ENCODE data around the gene APOBR. TPM values are rescaled to one million over a fixed set of nuclear protein-coding genes. Genes with fewer than 3 reads are reported as not detected.
A peak's percentile ranks its signal among the peaks of the same experiment; 100 is the strongest.

Gene APOBR
- total and polyA plus RNA-seq, 2 of the 13 experiments (the other 11 are each of a cell fraction or from before 2014, with no cell fraction given), result 0.03 TPM; not detected in 1

GRCh38 chr16:28526201-28527099 is 32.0 kb downstream of the APOBR start (continued):
- TF ChIP-seq TRAFD1 (CRISPR knock-in tag; IDR thresholded peaks at IDR 0.05; ENCODE audit: borderline replicate concordance) (no peak; the same call in 1 of the 2 replicates), ZNF232 (CRISPR knock-in tag; IDR thresholded peaks at IDR 0.05; ENCODE audit: borderline replicate concordance) (0 out of 2 replicates have a peak, but pooled peaks have one; percentile 39), IRF2 (CRISPR knock-in tag; IDR thresholded peaks at IDR 0.05) (peak; percentile 85), MXI1 (IDR thresholded peaks at IDR 0.05; ENCODE audit: borderline replicate concordance, low read depth, low read length) (peak; percentile 53; the same call in 1 of the 3 replicates), HOXA9 (CRISPR knock-in tag; IDR thresholded peaks at IDR 0.05; ENCODE audit: borderline replicate concordance) (no peak), ZNF841 (CRISPR knock-in tag; IDR thresholded peaks at IDR 0.05; ENCODE audit: borderline replicate concordance) (no peak), ZBTB3 (CRISPR knock-in tag; IDR thresholded peaks at IDR 0.05; ENCODE audit: borderline replicate concordance, low read depth) (peak; percentile 99), ZNF333 (CRISPR knock-in tag; IDR thresholded peaks at IDR 0.05; ENCODE audit: borderline replicate concordance) (no peak), KLF12 (CRISPR knock-in tag; IDR thresholded peaks at IDR 0.05; ENCODE audit: borderline replicate concordance) (peak; percentile 60; the same call in 1 of the 2 replicates), ZNF354B (CRISPR knock-in tag; IDR thresholded peaks at IDR 0.05) (0 out of 2 replicates have a peak, but pooled peaks have one; percentile 57), ZSCAN5A (CRISPR knock-in tag; IDR thresholded peaks at IDR 0.05; ENCODE audit: borderline replicate concordance) (peak; percentile 96; the same call in 1 of the 2 replicates), HMG20B (CRISPR knock-in tag; conservative IDR thresholded peaks at IDR 0.05) (peak; percentile 96), HIVEP1 (CRISPR knock-in tag; IDR thresholded peaks at IDR 0.05) (peak; percentile 34; the same call in 1 of the 2 replicates), NCOA5 (CRISPR knock-in tag; IDR thresholded peaks at IDR 0.05) (no peak), SOX6 (IDR thresholded peaks at IDR 0.05) (no peak), SOX6 (CRISPR knock-in tag; IDR thresholded peaks at IDR 0.05) (peak; percentile 99)
- TF ChIP-seq, protein P1, sequence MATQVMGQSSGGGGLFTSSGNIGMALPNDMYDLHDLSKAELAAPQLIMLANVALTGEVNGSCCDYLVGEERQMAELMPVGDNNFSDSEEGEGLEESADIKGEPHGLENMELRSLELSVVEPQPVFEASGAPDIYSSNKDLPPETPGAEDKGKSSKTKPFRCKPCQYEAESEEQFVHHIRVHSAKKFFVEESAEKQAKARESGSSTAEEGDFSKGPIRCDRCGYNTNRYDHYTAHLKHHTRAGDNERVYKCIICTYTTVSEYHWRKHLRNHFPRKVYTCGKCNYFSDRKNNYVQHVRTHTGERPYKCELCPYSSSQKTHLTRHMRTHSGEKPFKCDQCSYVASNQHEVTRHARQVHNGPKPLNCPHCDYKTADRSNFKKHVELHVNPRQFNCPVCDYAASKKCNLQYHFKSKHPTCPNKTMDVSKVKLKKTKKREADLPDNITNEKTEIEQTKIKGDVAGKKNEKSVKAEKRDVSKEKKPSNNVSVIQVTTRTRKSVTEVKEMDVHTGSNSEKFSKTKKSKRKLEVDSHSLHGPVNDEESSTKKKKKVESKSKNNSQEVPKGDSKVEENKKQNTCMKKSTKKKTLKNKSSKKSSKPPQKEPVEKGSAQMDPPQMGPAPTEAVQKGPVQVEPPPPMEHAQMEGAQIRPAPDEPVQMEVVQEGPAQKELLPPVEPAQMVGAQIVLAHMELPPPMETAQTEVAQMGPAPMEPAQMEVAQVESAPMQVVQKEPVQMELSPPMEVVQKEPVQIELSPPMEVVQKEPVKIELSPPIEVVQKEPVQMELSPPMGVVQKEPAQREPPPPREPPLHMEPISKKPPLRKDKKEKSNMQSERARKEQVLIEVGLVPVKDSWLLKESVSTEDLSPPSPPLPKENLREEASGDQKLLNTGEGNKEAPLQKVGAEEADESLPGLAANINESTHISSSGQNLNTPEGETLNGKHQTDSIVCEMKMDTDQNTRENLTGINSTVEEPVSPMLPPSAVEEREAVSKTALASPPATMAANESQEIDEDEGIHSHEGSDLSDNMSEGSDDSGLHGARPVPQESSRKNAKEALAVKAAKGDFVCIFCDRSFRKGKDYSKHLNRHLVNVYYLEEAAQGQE (IDR thresholded peaks at IDR 0.05; ENCODE audit: borderline replicate concordance in 1 of 2, low read depth in 1 of 2, low read length in 2 of 2), result peak in 1 of 2 experiments; percentile 52; a peak in 1 of 4 replicates

Data from HepG2 (cell line).